Thyroid gland (tissue), 4 donors: ENCODE data around the gene ZNF322.

Source experiments
- CTCF ChIP-seq, 6 experiments: fragments of 200-600 bp in 3 of 6; fragments of 450-650 bp in 3 of 6; sonication (generic) in 3 of 6; IDR thresholded peaks; one replicate each; pipeline ENCODE4 v1.5.1; 2016 to 2019; ENCODE audit warnings: antibody characterized with exemption in 6 of 6, mild to moderate bottlenecking in 2 of 6, inconsistent platforms in 1 of 6, moderate library complexity in 1 of 6
- POLR2A ChIP-seq, 2 donors: fragments of 450-650 bp; IDR thresholded peaks; one replicate each; pipeline ENCODE4 v1.6.1; 2017; ENCODE audit warnings: antibody characterized with exemption in 2 of 2, mild to moderate bottlenecking in 2 of 2, moderate library complexity in 1 of 2

- no peak for TF ChIP-seq CTCF (IDR thresholded peaks at IDR 0.05)
- no peak for TF ChIP-seq POLR2A (IDR thresholded peaks at IDR 0.05)
These were observed 18.7 kb downstream of the ZNF322 start for GRCh38 chr6:26640806-26641205.
